A673 (cell line): ENCODE data around the gene TOP3B. TPM values are rescaled to one million over a fixed set of nuclear protein-coding genes. Genes with fewer than 3 reads are reported as not detected.

Experiments used
- BruUV-seq: library from RNA; stranded (reverse); fragments of 400-500 nt; replicated peaks from 2 replicates; lab custom pipeline; 2021; lab: Mats Ljungman, UMichigan
- CTCF ChIA-PET: fragments of 300-600 bp; sonication (Branson Sonifier 250); formaldehyde crosslinking; loops from one replicate; lab custom pipeline; 2022; ENCODE audit warnings: antibody characterized with exemption; lab: Charles Lee
- POLR2A ChIA-PET: fragments of 300-600 bp; sonication (Branson Sonifier 250); formaldehyde crosslinking; loops from one replicate; lab custom pipeline; 2022; ENCODE audit warnings: antibody characterized with exemption; ENCODE audit not compliant: low non-redundant PET; lab: Charles Lee
- DNase-seq: peaks from one replicate; pipeline ENCODE4 v3.0.0-alpha.2; 2015; ENCODE audit warnings: low spot score
- H3K27ac ChIP-seq: fragments of 200-600 bp; sonication (generic); 2 replicates; pipeline ENCODE4 v1.5.1; 2016; ENCODE audit warnings: mixed run types, low read depth, mild to moderate bottlenecking, mixed read lengths, antibody characterized with exemption, low read length; ENCODE audit not compliant: poor library complexity, severe bottlenecking
- H3K27me3 ChIP-seq: fragments of 200-600 bp; sonication (generic); replicated peaks from 2 replicates; pipeline ENCODE4 v1.6.1; 2017; ENCODE audit warnings: mixed run types, low read depth, mild to moderate bottlenecking, mixed read lengths, antibody characterized with exemption, low read length; ENCODE audit not compliant: insufficient read depth, poor library complexity
- H3K36me3 ChIP-seq: fragments of 200-600 bp; sonication (generic); 2 replicates; pipeline ENCODE4 v1.6.1; 2016; ENCODE audit warnings: mixed run types, mild to moderate bottlenecking, mixed read lengths, antibody characterized with exemption, low read length; ENCODE audit not compliant: insufficient read depth, poor library complexity, severe bottlenecking
- H3K4me1 ChIP-seq: fragments of 200-600 bp; sonication (generic); 2 replicates; pipeline ENCODE4 v1.6.1; 2017; ENCODE audit warnings: mixed run types, mild to moderate bottlenecking, mixed read lengths, antibody characterized with exemption, low read length; ENCODE audit not compliant: insufficient read depth, poor library complexity, severe bottlenecking
- H3K4me3 ChIP-seq: fragments of 200-600 bp; sonication (generic); 2 replicates; pipeline ENCODE4 v1.5.1; 2016; ENCODE audit warnings: low read depth, mixed run types, mild to moderate bottlenecking, mixed read lengths, low read length; ENCODE audit not compliant: poor library complexity, severe bottlenecking
- H3K9me3 ChIP-seq: fragments of 200-600 bp; sonication (generic); 2 replicates; pipeline ENCODE4 v1.6.1; 2016; ENCODE audit warnings: mixed run types, low read depth, mild to moderate bottlenecking, mixed read lengths, antibody characterized with exemption, low read length; ENCODE audit not compliant: poor library complexity, severe bottlenecking
- EZH2 ChIP-seq: fragments of 200-600 bp; sonication (generic); IDR thresholded peaks from 2 replicates; pipeline ENCODE4 v1.6.1; 2017; ENCODE audit warnings: borderline replicate concordance, low read depth, mild to moderate bottlenecking, mixed read lengths, antibody characterized with exemption, low read length; ENCODE audit not compliant: poor library complexity, severe bottlenecking
- intact Hi-C: fragments of 100-400 bp; cut with micrococcal nuclease; formaldehyde crosslinking; loops from one replicate; pipeline ENCODE4 v1.10.0; 2022; ENCODE audit not compliant: unreplicated experiment
- total RNA-seq: library from RNA; stranded (reverse); gene quantifications from 2 replicates; pipeline ENCODE4 v1.2.3, GENCODE V29; 2021
- TF ChIP-seq, protein P1 (sequence below): fragments of 300-800, 200-600 bp; sonication (generic); conservative IDR thresholded peaks from 2 replicates; pipeline ENCODE4 v1.5.1; 2017; ENCODE audit warnings: low read depth, mild to moderate bottlenecking, antibody characterized with exemption, low read length, moderate library complexity, mixed read lengths

Gene TOP3B
- total RNA-seq, 1 experiment from 2014 or later = 60.2 TPM

DNA sequence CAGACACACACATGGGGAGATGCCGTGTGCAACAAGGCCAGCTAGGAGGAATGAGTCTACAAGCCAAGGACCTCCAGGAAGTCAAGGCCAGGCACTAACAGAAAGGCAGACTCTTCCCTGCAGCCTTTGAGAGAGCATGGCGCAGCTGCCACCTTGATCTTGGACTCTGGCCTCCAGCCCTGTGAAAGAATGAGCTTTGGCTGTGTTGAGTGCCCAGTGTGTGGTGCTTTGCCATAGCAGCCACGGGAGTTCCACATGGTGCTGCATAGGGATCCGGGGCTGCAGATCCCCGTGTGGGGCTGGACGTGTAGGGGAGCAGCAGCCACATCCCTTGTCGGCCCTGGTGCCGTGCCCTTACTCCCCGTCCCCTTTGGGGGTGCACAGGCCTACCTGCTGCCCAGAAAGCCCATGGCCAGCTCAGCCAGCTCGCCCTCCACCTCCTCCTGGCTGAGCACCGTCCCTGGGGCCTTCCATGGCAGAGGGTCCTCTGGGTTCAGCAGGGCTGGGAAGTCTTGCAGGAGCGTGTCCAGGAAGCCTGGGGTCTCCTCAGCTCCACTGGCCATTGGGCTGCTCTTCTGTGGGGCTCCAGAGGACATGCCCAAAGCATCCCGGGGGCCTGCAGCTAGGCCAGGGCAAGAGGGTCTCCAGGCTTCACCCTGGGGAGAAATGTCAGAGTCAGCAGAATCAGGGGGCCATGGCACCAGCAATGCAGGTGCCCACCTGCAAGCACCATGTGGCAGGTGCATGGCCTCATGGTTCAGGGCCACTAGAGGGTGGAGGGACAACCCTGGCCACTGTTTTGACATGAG, 36.9 kb downstream of the TOP3B start:
- no TSS peak for BruUV-seq
- H3K9me3 ChIP-seq = no peaks in the 10 kb centered on the region
- CTCF ChIA-PET = no interaction called here
- POLR2A ChIA-PET = no interaction called here
- no peak overlapping the region for H3K4me3 ChIP-seq
- peaks cover 25% of the 10 kb centered on the region for H3K36me3 ChIP-seq
- no peaks in the 10 kb centered on the region for H3K27me3 ChIP-seq
- peak overlapping the region; percentile 89 for H3K27ac ChIP-seq
- intact Hi-C loops = no loop called here
- H3K4me1 ChIP-seq = peaks cover 71% of the 10 kb centered on the region
- TF ChIP-seq, protein P1, sequence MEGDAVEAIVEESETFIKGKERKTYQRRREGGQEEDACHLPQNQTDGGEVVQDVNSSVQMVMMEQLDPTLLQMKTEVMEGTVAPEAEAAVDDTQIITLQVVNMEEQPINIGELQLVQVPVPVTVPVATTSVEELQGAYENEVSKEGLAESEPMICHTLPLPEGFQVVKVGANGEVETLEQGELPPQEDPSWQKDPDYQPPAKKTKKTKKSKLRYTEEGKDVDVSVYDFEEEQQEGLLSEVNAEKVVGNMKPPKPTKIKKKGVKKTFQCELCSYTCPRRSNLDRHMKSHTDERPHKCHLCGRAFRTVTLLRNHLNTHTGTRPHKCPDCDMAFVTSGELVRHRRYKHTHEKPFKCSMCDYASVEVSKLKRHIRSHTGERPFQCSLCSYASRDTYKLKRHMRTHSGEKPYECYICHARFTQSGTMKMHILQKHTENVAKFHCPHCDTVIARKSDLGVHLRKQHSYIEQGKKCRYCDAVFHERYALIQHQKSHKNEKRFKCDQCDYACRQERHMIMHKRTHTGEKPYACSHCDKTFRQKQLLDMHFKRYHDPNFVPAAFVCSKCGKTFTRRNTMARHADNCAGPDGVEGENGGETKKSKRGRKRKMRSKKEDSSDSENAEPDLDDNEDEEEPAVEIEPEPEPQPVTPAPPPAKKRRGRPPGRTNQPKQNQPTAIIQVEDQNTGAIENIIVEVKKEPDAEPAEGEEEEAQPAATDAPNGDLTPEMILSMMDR = no peak
- no peak for TF ChIP-seq EZH2
- DNase-seq = no peak

GRCh38 chr22:21944871-21945270, 37.7 kb downstream of the TOP3B start:
- Histone ChIP-seq H3K4me3 (no peak overlapping the region), H3K9me3 (no peaks in the 10 kb centered on the region), H3K27ac (peak overlapping the region; percentile 89), H3K36me3 (peaks cover 26% of the 10 kb centered on the region), H3K27me3 (no peaks in the 10 kb centered on the region), H3K4me1 (peaks cover 78% of the 10 kb centered on the region)
- BruUV-seq = no TSS peak
- POLR2A ChIA-PET = no interaction called here
- DNase-seq = no peak
- CTCF ChIA-PET = no interaction called here
- no peak for TF ChIP-seq EZH2
- TF ChIP-seq, protein P1 = no peak
- intact Hi-C loops = no loop called here

DNA sequence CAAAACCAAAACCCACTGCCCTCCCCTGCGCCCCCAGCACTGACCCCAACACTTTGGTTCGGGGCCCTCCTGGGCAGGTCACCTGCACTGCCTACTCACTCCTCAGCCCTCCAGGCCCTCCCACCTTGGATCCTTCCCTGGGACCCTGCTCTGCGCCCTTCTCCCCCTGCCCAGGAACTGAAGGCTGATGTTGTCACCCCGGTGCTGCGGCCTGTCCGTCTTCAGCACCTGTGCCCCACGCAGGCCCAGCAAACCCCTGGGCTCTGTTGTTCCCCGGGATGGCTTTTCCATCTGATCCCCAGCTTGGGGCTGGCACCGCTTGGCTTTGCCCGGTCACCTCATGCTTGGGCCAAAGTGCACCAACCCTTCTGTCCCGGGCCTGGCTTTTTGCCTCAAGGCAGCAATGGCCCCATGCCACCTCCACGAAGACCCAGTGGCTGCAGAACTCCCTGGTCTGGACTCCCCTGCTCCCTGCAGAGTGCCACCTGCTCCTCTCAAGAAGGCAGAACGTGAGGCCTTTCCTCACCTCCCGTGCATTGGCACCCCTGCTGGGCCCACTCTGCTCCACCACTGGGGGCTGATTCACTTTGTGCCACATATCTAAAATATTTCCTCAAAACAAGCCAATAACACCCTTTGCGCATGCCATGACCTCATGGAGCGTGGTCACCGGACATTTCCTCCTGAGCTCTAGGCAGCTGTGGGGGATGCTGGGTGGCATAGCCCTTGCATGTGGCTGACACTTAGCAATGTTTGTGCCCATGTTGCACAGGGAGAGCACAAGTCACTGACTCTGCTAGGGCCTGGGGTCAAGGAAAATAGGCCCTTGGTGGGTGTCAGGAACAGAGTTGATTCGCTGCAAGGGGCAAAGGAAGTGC, 38.8 kb downstream of the TOP3B start:
- Histone ChIP-seq H3K9me3 (no peaks in the 10 kb centered on the region), H3K27me3 (no peaks in the 10 kb centered on the region), H3K27ac (peak overlapping the region; percentile 89), H3K4me3 (no peak overlapping the region), H3K36me3 (peaks cover 36% of the 10 kb centered on the region), H3K4me1 (peaks cover 81% of the 10 kb centered on the region)
- no TSS peak for BruUV-seq
- TF ChIP-seq, protein P1 = no peak
- TF ChIP-seq EZH2 = no peak
- CTCF ChIA-PET = interaction anchor here (2.2 kb wide), 1 partner anchor 9 kb away, joined by 17 read pairs; the partner anchor contains the start of gene PPM1F
- DNase-seq = no peak
- intact Hi-C loops = no loop called here
- POLR2A ChIA-PET = no interaction called here
